ENCODE results near the gene HTR4.
A peak's percentile ranks its signal among the peaks of the same experiment; 100 is the strongest.

Gene HTR4

DNA sequence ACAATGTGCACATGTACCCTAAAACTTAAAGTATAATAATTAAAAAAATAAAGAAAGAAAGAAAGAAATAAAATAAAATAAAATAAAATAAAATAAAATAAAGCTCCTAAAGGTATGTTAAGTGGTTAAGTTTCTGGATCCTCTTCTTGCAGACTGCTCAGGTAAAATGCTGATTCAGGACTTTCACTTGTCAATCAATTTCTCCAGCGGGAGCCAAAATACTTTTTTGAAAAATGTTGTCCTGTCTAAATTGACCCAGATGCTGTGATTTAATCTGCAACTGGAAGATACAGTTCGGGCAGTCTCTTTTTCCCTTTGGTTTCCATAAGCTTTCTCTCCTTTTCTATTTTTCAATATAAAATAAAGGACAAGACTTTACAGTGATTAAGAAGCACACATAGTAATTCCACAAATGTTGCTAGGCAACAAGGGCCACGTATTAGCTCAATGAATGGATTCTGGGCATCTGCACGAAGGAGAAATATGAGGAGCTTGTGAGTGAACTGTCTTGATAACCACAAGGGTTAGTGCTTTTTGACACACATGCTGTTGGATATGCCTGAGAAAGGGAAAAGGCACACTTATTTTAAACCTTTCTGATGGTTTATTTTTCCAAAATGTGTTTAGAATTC is 38.6 kb downstream of the HTR4 start:
- TF ChIP-seq, protein P1, sequence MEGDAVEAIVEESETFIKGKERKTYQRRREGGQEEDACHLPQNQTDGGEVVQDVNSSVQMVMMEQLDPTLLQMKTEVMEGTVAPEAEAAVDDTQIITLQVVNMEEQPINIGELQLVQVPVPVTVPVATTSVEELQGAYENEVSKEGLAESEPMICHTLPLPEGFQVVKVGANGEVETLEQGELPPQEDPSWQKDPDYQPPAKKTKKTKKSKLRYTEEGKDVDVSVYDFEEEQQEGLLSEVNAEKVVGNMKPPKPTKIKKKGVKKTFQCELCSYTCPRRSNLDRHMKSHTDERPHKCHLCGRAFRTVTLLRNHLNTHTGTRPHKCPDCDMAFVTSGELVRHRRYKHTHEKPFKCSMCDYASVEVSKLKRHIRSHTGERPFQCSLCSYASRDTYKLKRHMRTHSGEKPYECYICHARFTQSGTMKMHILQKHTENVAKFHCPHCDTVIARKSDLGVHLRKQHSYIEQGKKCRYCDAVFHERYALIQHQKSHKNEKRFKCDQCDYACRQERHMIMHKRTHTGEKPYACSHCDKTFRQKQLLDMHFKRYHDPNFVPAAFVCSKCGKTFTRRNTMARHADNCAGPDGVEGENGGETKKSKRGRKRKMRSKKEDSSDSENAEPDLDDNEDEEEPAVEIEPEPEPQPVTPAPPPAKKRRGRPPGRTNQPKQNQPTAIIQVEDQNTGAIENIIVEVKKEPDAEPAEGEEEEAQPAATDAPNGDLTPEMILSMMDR (conservative IDR thresholded peaks at IDR 0.05; ENCODE audit: low read depth, low read length) = no peak
- DNase-seq (ENCODE audit: low read depth) = no peak
- no peak overlapping the region for H3K4me3 ChIP-seq (ENCODE audit: low read length)

DNA sequence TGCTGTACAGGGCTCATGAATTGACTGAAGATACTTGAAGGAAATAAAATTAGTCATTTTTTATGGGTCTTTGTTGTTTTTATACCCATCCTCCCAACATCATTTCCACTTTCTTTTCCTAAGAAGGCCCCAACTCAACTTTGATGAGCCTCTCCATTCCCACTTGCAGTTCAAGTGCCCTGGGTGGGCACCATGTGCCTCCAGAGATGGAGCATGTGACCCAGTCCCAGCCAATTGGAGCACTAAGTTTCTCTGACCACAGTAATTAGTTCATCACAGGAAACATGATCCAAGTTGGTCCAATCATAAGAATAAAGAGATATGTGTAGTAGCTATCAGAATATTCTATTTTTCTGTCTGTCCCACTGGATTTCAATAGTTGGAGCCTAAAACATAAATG is 46.9 kb downstream of the HTR4 start:
- no peak overlapping the region for H3K4me3 ChIP-seq (ENCODE audit: low read length)
- TF ChIP-seq, protein P1 (conservative IDR thresholded peaks at IDR 0.05; ENCODE audit: low read depth, low read length) = no peak
- DNase-seq (ENCODE audit: low read depth) = no peak

DNA sequence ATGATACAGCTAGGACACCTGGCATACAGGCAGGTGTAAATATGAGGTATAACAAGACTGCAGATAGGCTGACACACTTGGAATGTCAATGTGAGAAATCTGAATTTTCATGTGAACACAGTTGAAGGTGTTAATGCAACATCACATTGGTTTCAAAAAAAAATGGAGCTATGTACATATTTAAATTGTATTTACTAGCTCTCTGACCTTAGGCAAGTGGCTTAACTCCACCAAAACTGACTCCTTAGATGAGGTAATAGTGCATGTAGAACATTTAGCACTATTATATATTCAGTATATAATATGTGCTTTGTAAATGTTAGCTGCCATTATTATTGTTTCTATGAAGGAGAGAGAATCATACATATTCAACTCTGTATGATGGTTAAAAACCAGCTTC is 48.0 kb downstream of the HTR4 start:
- TF ChIP-seq, protein P1 (conservative IDR thresholded peaks at IDR 0.05; ENCODE audit: low read depth, low read length) = no peak

DNA sequence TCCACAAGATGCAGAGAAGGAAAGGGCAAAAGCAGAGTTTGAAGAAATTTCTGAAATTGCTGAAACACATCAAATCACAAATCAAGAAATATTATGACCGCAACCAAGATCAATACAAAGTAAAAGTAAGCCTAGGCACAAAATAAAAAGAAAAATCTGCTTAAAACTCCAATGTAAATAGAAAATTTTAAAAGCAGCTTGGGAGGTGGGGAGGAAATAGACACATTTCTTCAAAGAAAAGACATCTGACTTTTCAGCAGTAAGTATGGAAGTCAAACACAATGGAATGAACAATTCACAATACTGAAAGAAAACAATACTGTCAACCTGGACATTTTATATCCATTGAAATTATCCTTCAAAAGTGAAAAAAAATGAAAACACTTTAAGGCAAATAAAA is 55.1 kb downstream of the HTR4 start:
- no peak overlapping the region for H3K4me3 ChIP-seq (ENCODE audit: low read length)
- DNase-seq (ENCODE audit: low read depth) = no peak
- TF ChIP-seq, protein P1 (conservative IDR thresholded peaks at IDR 0.05; ENCODE audit: low read depth, low read length) = no peak

More for the DNA sequence above, 48.0 kb downstream of the HTR4 start:
- DNase-seq (ENCODE audit: low read depth) = no peak
- H3K4me3 ChIP-seq (ENCODE audit: low read length) = no peak overlapping the region

DNA sequence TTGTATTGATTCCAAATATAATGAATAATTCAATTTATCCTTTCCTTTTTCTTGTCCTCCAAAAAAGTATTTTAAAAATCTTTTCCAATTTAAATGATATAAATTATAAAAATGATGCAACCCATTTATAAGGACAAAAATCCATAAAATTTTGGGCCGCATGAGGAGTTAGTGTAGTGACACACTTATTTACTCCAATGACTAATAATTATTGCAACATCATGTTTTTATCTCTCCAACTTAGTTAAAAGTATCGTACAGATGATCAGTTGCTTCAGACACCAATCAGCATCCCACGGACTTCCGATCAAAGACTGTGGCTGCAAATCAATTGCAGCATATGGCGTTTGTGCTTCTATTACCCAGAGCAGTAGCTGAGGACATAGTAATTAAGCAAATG is 58.6 kb downstream of the HTR4 start:
- DNase-seq (ENCODE audit: low read depth) = no peak
- no peak overlapping the region for H3K4me3 ChIP-seq (ENCODE audit: low read length)
- TF ChIP-seq, protein P1 (conservative IDR thresholded peaks at IDR 0.05; ENCODE audit: low read depth, low read length) = no peak

DNA sequence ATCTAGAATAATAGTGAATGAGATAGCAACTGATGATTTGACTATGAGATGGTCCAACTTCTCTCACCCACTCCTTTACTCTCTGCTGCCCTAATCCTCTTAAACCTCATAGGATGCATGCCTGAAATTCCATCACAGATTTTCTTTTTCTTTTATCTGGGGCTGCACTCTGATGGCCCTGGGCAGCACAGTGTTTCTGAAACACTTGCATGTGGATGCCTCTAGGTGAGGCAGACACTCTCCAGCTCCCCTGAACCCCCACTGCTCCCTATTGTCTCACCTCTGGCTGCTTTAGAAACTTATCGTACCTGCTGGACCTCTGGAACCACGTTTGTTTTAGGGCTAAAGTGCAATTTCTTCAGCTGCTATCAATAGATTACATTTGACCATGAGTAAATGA is 67.5 kb downstream of the HTR4 start:
- TF ChIP-seq, protein P1 (conservative IDR thresholded peaks at IDR 0.05; ENCODE audit: low read depth, low read length) = peak; percentile 4
- no peak overlapping the region for H3K4me3 ChIP-seq (ENCODE audit: low read length)
- DNase-seq (ENCODE audit: low read depth) = peak; percentile 22

DNA sequence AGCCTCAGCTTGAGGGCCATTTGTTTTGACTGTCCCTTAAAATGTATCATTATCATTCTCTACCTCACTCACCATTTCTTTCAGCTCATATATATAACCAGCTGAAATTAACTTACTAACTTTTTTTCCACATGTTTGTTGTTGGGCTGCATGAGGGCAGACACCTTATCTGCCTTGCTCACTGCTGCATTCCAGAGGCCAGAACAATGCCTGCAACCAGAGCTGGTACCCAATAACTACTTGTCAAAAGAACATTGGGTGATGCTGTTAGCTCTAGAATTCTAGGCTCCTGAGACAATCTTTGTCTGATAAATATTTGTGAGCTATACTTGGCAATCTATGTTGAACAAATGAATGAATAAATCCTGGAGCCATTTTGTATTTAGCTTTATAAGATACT is 68.3 kb downstream of the HTR4 start:
- H3K4me3 ChIP-seq (ENCODE audit: low read length) = no peak overlapping the region
- no peak for DNase-seq (ENCODE audit: low read depth)
- TF ChIP-seq, protein P1 (conservative IDR thresholded peaks at IDR 0.05; ENCODE audit: low read depth, low read length) = peak; percentile 19
